ENCODE measurements around the gene PTPRG. TPM values are rescaled to one million over a fixed set of nuclear protein-coding genes. Genes with fewer than 3 reads are reported as not detected.

PTPRG gene
- total RNA-seq, 2 donors from 2014 or later: 26.0 to 26.3 TPM

GRCh38 chr3:62056658-62057057, 495.3 kb downstream of the PTPRG start:
- intact Hi-C loops (cut with DNase I): no loop called here

GRCh38 chr3:62057339-62058047, 496.1 kb downstream of the PTPRG start:
- Histone ChIP-seq H3K36me3 (no peaks in the 10 kb centered on the region), H3K4me1 (no peaks in the 10 kb centered on the region), H3K9ac (ENCODE audit: low read depth in 2 of 2, low read length in 2 of 2) (no peak overlapping the region), H3K4me3 (no peak overlapping the region), H3K27me3 (no peaks in the 10 kb centered on the region), H3K9me3 (no peaks in the 10 kb centered on the region), H3K27ac (no peak overlapping the region)
- intact Hi-C loops (cut with DNase I): no loop called here
- no peak for DNase-seq
- TF ChIP-seq CTCF (IDR thresholded peaks at IDR 0.05): no peak

More at GRCh38 chr3:62056658-62057057, 495.3 kb downstream of the PTPRG start:
- Histone ChIP-seq H3K9ac (ENCODE audit: low read depth in 2 of 2, low read length in 2 of 2) (no peak overlapping the region), H3K4me1 (no peaks in the 10 kb centered on the region), H3K4me3 (no peak overlapping the region), H3K27ac (no peak overlapping the region), H3K27me3 (no peaks in the 10 kb centered on the region), H3K9me3 (no peaks in the 10 kb centered on the region), H3K36me3 (no peaks in the 10 kb centered on the region)
- TF ChIP-seq CTCF (IDR thresholded peaks at IDR 0.05): no peak
- no peak for DNase-seq

GRCh38 chr3:62065985-62066693, 504.8 kb downstream of the PTPRG start:
- Histone ChIP-seq H3K4me3 (no peak overlapping the region), H3K36me3 (no peaks in the 10 kb centered on the region), H3K27me3 (no peaks in the 10 kb centered on the region), H3K9me3 (no peaks in the 10 kb centered on the region), H3K4me1 (no peaks in the 10 kb centered on the region), H3K9ac (ENCODE audit: low read depth in 2 of 2, low read length in 2 of 2) (no peak overlapping the region), H3K27ac (no peak overlapping the region)
- no peak for TF ChIP-seq CTCF (IDR thresholded peaks at IDR 0.05)
- intact Hi-C loops (cut with DNase I): no loop called here
- no peak for DNase-seq

- H3K4me1 ChIP-seq: no peaks in the 10 kb centered on the region
- H3K36me3 ChIP-seq: no peaks in the 10 kb centered on the region
- intact Hi-C loops (cut with DNase I): no loop called here
- DNase-seq: no peak
- H3K27me3 ChIP-seq: no peaks in the 10 kb centered on the region
- no peak overlapping the region for H3K9ac ChIP-seq (ENCODE audit: low read depth in 2 of 2, low read length in 2 of 2)
- no peak for TF ChIP-seq CTCF (IDR thresholded peaks at IDR 0.05)
- H3K27ac ChIP-seq: no peak overlapping the region
- H3K9me3 ChIP-seq: no peaks in the 10 kb centered on the region
- no peak overlapping the region for H3K4me3 ChIP-seq
These were observed 507.0 kb downstream of the PTPRG start for GRCh38 chr3:62068337-62068736.

GRCh38 chr3:62070891-62071290, 509.5 kb downstream of the PTPRG start:
- Histone ChIP-seq H3K9ac (ENCODE audit: low read depth in 2 of 2, low read length in 2 of 2) (no peak overlapping the region), H3K36me3 (no peaks in the 10 kb centered on the region), H3K9me3 (no peaks in the 10 kb centered on the region), H3K4me3 (no peak overlapping the region), H3K27me3 (no peaks in the 10 kb centered on the region), H3K4me1 (no peaks in the 10 kb centered on the region), H3K27ac (no peak overlapping the region)
- TF ChIP-seq CTCF (IDR thresholded peaks at IDR 0.05): no peak
- no peak for DNase-seq
- intact Hi-C loops (cut with DNase I): no loop called here
